ENCODE measurements around the gene GEMIN5.
"Not testable (repeated sequence)": the region's sequence is repeated elsewhere in the genome, so short reads cannot be mapped to it uniquely, and the experiment has no call there.

GEMIN5 gene

GRCh38 chr5:154937718-154938466, at the start of gene GEMIN5:
TSS of gene GEMIN5 (minus strand) at chr5:154938211. CDS start at chr5:154938133, 78 bp downstream.
- peak; percentile 77 for DNase-seq (ENCODE audit: low read depth)
- no peak for TF ChIP-seq CTCF (conservative IDR thresholded peaks at IDR 0.05; ENCODE audit: low read length)
- H3K4me3 ChIP-seq (ENCODE audit: low read length): peak within 1 kb of the TSS; percentile 90

GRCh38 chr5:154986151-154986550, 48.1 kb upstream of the GEMIN5 start:
- peak; percentile 23 for DNase-seq (ENCODE audit: low read depth)
- no peak overlapping the region for H3K4me3 ChIP-seq (ENCODE audit: low read length)
- no peak for TF ChIP-seq CTCF (conservative IDR thresholded peaks at IDR 0.05; ENCODE audit: low read length)

- no peak for DNase-seq (ENCODE audit: low read depth)
- TF ChIP-seq CTCF (conservative IDR thresholded peaks at IDR 0.05; ENCODE audit: low read length): no peak
- H3K4me3 ChIP-seq (ENCODE audit: low read length): no peak overlapping the region
Observed at GRCh38 chr5:154984946-154985516, 47.0 kb upstream of the GEMIN5 start.

GRCh38 chr5:154978294-154978693, 40.3 kb upstream of the GEMIN5 start:
- not testable (repeated sequence) for H3K4me3 ChIP-seq (ENCODE audit: low read length); DNase-seq (ENCODE audit: low read depth)

GRCh38 chr5:154977409-154977808, 39.4 kb upstream of the GEMIN5 start:
- no peak overlapping the region for H3K4me3 ChIP-seq (ENCODE audit: low read length)
- DNase-seq (ENCODE audit: low read depth): no peak
- TF ChIP-seq CTCF (conservative IDR thresholded peaks at IDR 0.05; ENCODE audit: low read length): no peak

- DNase-seq (ENCODE audit: low read depth); H3K4me3 ChIP-seq (ENCODE audit: low read length): not testable (repeated sequence)
Observed at GRCh38 chr5:154976082-154976481, 38.1 kb upstream of the GEMIN5 start.

- peak; percentile 40 for DNase-seq (ENCODE audit: low read depth)
- H3K4me3 ChIP-seq (ENCODE audit: low read length): no peak overlapping the region
- TF ChIP-seq CTCF (conservative IDR thresholded peaks at IDR 0.05; ENCODE audit: low read length): peak; percentile 70
Observed at GRCh38 chr5:154972476-154973080, 34.6 kb upstream of the GEMIN5 start.

- no peak for TF ChIP-seq CTCF (conservative IDR thresholded peaks at IDR 0.05; ENCODE audit: low read length)
- no peak overlapping the region for H3K4me3 ChIP-seq (ENCODE audit: low read length)
- peak; percentile 80 for DNase-seq (ENCODE audit: low read depth)
Observed at GRCh38 chr5:154971501-154971900, 33.5 kb upstream of the GEMIN5 start.
